H9 (cell line): ENCODE data around the gene DEAF1. TPM values are rescaled to one million over a fixed set of nuclear protein-coding genes. Genes with fewer than 3 reads are reported as not detected.

Experiments
- DNase-seq: peaks from one replicate; pipeline ENCODE4 v3.0.0-alpha.2; 2017
- H2AFZ ChIP-seq: one replicate; pipeline ENCODE4 v1.6.1; 2013; ENCODE audit warnings: mild to moderate bottlenecking, low read length, control low read depth, moderate library complexity
- H2AK5ac ChIP-seq: 2 replicates; pipeline ENCODE4 v1.6.1; 2013; ENCODE audit warnings: low read length, control low read depth, mixed read lengths; ENCODE audit not compliant: insufficient read length
- H2BK120ac ChIP-seq: one replicate; pipeline ENCODE4 v1.6.1; 2013; ENCODE audit warnings: low read depth, mild to moderate bottlenecking, low read length, control low read depth, inconsistent platforms; ENCODE audit not compliant: poor library complexity, severe bottlenecking
- H2BK12ac ChIP-seq: 2 replicates; pipeline ENCODE4 v1.6.1; 2013; ENCODE audit warnings: low read length, control low read depth, mixed read lengths, low read depth; ENCODE audit not compliant: insufficient read length
- H2BK15ac ChIP-seq: 2 replicates; pipeline ENCODE4 v1.6.1; 2013; ENCODE audit warnings: low read depth, low read length, control low read depth
- H2BK20ac ChIP-seq: one replicate; pipeline ENCODE4 v1.6.1; 2013; ENCODE audit warnings: low read depth, mild to moderate bottlenecking, low read length, control low read depth, inconsistent platforms; ENCODE audit not compliant: poor library complexity, severe bottlenecking
- H2BK5ac ChIP-seq: 2 replicates; pipeline ENCODE4 v1.6.1; 2013; ENCODE audit warnings: low read length, control low read depth, mixed read lengths; ENCODE audit not compliant: insufficient read length
- H3K14ac ChIP-seq: 2 replicates; pipeline ENCODE4 v1.6.1; 2013; ENCODE audit warnings: low read length, control low read depth; ENCODE audit not compliant: insufficient read depth
- H3K18ac ChIP-seq: 2 replicates; pipeline ENCODE4 v1.6.1; 2013; ENCODE audit warnings: low read depth, mild to moderate bottlenecking, mixed read lengths, low read length, control low read depth; ENCODE audit not compliant: insufficient read length
- H3K23ac ChIP-seq: 2 replicates; pipeline ENCODE4 v1.6.1; 2013; ENCODE audit warnings: low read length, control low read depth, mixed read lengths, low read depth; ENCODE audit not compliant: insufficient read length
- H3K23me2 ChIP-seq: 2 replicates; pipeline ENCODE4 v1.6.1; 2013; ENCODE audit warnings: low read depth, mild to moderate bottlenecking, mixed read lengths, low read length, control low read depth; ENCODE audit not compliant: insufficient read length, poor library complexity, severe bottlenecking
- H3K27ac ChIP-seq: 2 replicates; pipeline ENCODE4 v1.5.1; 2013; ENCODE audit warnings: low read length, control low read depth, mixed read lengths, low read depth; ENCODE audit not compliant: insufficient read length
- H3K27me3 ChIP-seq: 2 replicates; pipeline ENCODE4 v1.6.1; 2013; ENCODE audit warnings: low read length, control low read depth, inconsistent platforms; ENCODE audit not compliant: insufficient read depth
- H3K4ac ChIP-seq: 2 replicates; pipeline ENCODE4 v1.6.1; 2013; ENCODE audit warnings: low read depth, mild to moderate bottlenecking, control low read depth, inconsistent platforms, low read length, moderate library complexity
- H3K4me1 ChIP-seq: 2 replicates; pipeline ENCODE4 v1.6.1; 2013; ENCODE audit warnings: low read length, control low read depth, inconsistent platforms; ENCODE audit not compliant: insufficient read depth
- H3K4me2 ChIP-seq: 2 replicates; pipeline ENCODE4 v1.6.1; 2013; ENCODE audit warnings: low read length, control low read depth, mixed read lengths; ENCODE audit not compliant: insufficient read length, insufficient read depth
- H3K56ac ChIP-seq: 2 replicates; pipeline ENCODE4 v1.6.1; 2013; ENCODE audit warnings: low read depth, mild to moderate bottlenecking, mixed read lengths, low read length, control low read depth; ENCODE audit not compliant: insufficient read length
- H3K79me1 ChIP-seq: 2 replicates; pipeline ENCODE4 v1.6.1; 2013; ENCODE audit warnings: low read depth, mild to moderate bottlenecking, moderate library complexity, low read length, control low read depth, inconsistent platforms; ENCODE audit not compliant: insufficient read depth, poor library complexity, severe bottlenecking
- H3K79me2 ChIP-seq: 2 replicates; pipeline ENCODE4 v1.6.1; 2013; ENCODE audit warnings: low read length, control low read depth, inconsistent platforms; ENCODE audit not compliant: insufficient read depth
- H3K9ac ChIP-seq: 2 replicates; pipeline ENCODE4 v1.6.1; 2013; ENCODE audit warnings: low read length, control low read depth, mixed read lengths; ENCODE audit not compliant: insufficient read length; ENCODE audit errors: extremely low read depth
- H3K9me3 ChIP-seq: one replicate; pipeline ENCODE4 v1.6.1; 2013; ENCODE audit warnings: low read depth, low read length, inconsistent platforms; ENCODE audit not compliant: control insufficient read depth
- H3T11ph ChIP-seq: one replicate; pipeline ENCODE4 v1.6.1; 2013; ENCODE audit warnings: mild to moderate bottlenecking, low read length, control low read depth, inconsistent platforms
- H4K20me1 ChIP-seq: one replicate; pipeline ENCODE4 v1.6.1; 2013; ENCODE audit not compliant: control insufficient read depth, insufficient read length, insufficient read depth
- H4K5ac ChIP-seq: 2 replicates; pipeline ENCODE4 v1.6.1; 2013; ENCODE audit warnings: low read depth, mild to moderate bottlenecking, mixed read lengths, low read length, control low read depth; ENCODE audit not compliant: insufficient read length
- H4K8ac ChIP-seq: replicated peaks from 2 replicates; pipeline ENCODE4 v1.6.1; 2013; ENCODE audit warnings: low read length, control low read depth, mixed read lengths, low read depth; ENCODE audit not compliant: insufficient read length
- H4K91ac ChIP-seq: 2 replicates; pipeline ENCODE4 v1.6.1; 2013; ENCODE audit warnings: low read depth, mild to moderate bottlenecking, moderate library complexity, mixed read lengths, low read length, control low read depth; ENCODE audit not compliant: insufficient read length
- H3K27ac Mint-ChIP-seq, 3 experiments: 2 replicates in 2 of 3; 3 replicates in 1 of 3; pipeline ENCODE4 v1.8.0; 2020 to 2021; ENCODE audit warnings: mixed read lengths in 3 of 3, mild to moderate bottlenecking in 1 of 3, moderate library complexity in 1 of 3
- H3K27me3 Mint-ChIP-seq: 2 replicates; pipeline ENCODE4 v1.8.0; 2021; ENCODE audit warnings: low read depth, mild to moderate bottlenecking, moderate library complexity, mixed read lengths
- H3K36me3 Mint-ChIP-seq, 3 experiments: 2 replicates in 2 of 3; 3 replicates in 1 of 3; pipeline ENCODE4 v1.8.0; 2020 to 2021; ENCODE audit warnings: low read depth in 3 of 3, mixed read lengths in 3 of 3; ENCODE audit not compliant: insufficient read depth in 1 of 3
- H3K4me1 Mint-ChIP-seq, 2 experiments: 2 replicates each; pipeline ENCODE4 v1.8.0; 2020; ENCODE audit warnings: mixed read lengths in 2 of 2
- H3K4me3 Mint-ChIP-seq, 2 experiments: 2 replicates in 1 of 2; 3 replicates in 1 of 2; pipeline ENCODE4 v1.8.0; 2020 to 2021; ENCODE audit warnings: mild to moderate bottlenecking in 2 of 2, mixed read lengths in 2 of 2, moderate library complexity in 1 of 2
- H3K9me3 Mint-ChIP-seq, 2 experiments: 2 replicates in 1 of 2; 3 replicates in 1 of 2; pipeline ENCODE4 v1.8.0; 2020; ENCODE audit warnings: mild to moderate bottlenecking in 2 of 2, mixed read lengths in 2 of 2, moderate library complexity in 1 of 2
- CTCF ChIP-seq: fragments of 200-600 bp; sonication (generic); conservative IDR thresholded peaks from 3 replicates; pipeline ENCODE4 v1.8.0; 2021; ENCODE audit warnings: antibody characterized with exemption, mild to moderate bottlenecking
- WGBS: extraction: QIAGEN DNeasy Blood & Tissue Kit; methylation state at CpG from one replicate; pipeline ENCODE4 v1.1.7; 2013; ENCODE audit warnings: missing lambda C conversion rate, low lambda C conversion rate, mixed read lengths; ENCODE audit not compliant: insufficient read length; ENCODE audit errors: extremely low coverage; 5-methylcytosine and 5-hydroxymethylcytosine counted together
- total RNA-seq: library from RNA; stranded (reverse); gene quantifications from 2 replicates; pipeline ENCODE4 v1.2.1, GENCODE V29; 2021

DEAF1 gene
- total RNA-seq, 1 experiment from 2014 or later: 67.3 TPM

- Mint-ChIP-seq H3K36me3 (peaks cover 12 to 23% (median 17%) of the 10 kb centered on the region in 3 experiments), H3K27me3 (no peaks in the 10 kb centered on the region; the same call in 1 of the 2 replicates), H3K4me3 (peak overlapping the region; percentile 76 to 80), H3K4me1 (peaks cover 40 to 41% of the 10 kb centered on the region in 2 experiments), H3K27ac (no peak overlapping the region), H3K9me3 (no peaks in the 10 kb centered on the region; a peak in 2 of 5 replicates)
- Histone ChIP-seq H3K4me2 (peak overlapping the region; percentile 24), H3K4ac (no peak overlapping the region), H2BK120ac (no peak overlapping the region), H3K14ac (no peak overlapping the region), H4K91ac (no peak overlapping the region), H4K20me1 (no peaks in the 10 kb centered on the region), H2AFZ (no peak overlapping the region), H3T11ph (no peak overlapping the region), H2BK15ac (no peak overlapping the region), H3K79me2 (peaks cover 13% of the 10 kb centered on the region; the same call in 1 of the 2 replicates), H3K79me1 (peaks cover 3% of the 10 kb centered on the region), H3K9me3 (no peaks in the 10 kb centered on the region), H3K23ac (no peak overlapping the region), H2BK20ac (no peak overlapping the region), H3K56ac (no peak overlapping the region), H3K27me3 (no peaks in the 10 kb centered on the region), H2AK5ac (no peak overlapping the region), H3K9ac (no peak overlapping the region), H3K4me1 (peaks cover 14% of the 10 kb centered on the region; the same call in 1 of the 2 replicates), H3K18ac (peak overlapping the region; percentile 16), H4K8ac (no peak overlapping the region), H3K27ac (no peak overlapping the region), H2BK5ac (no peak overlapping the region), H2BK12ac (no peak overlapping the region), H4K5ac (no peak overlapping the region), H3K23me2 (no peaks in the 10 kb centered on the region)
- DNase-seq: no peak
- no peak for TF ChIP-seq CTCF
- WGBS: no CpG with 5 or more reads among the region's 15 CpGs
These were observed 997 bp downstream of the DEAF1 start for GRCh38 chr11:693887-694562.
